GM13976 (cell line): ENCODE measurements around the gene UBE2G2.

ENCODE experiments used
- DNase-seq: peaks from one replicate; pipeline ENCODE4 v3.0.0; 2012; ENCODE audit warnings: low spot score
- CTCF ChIP-seq: IDR thresholded peaks from 2 replicates; pipeline ENCODE4 v1.5.1; 2012; ENCODE audit warnings: borderline replicate concordance, mild to moderate bottlenecking; ENCODE audit not compliant: insufficient read depth; ENCODE audit errors: extremely low read depth, missing control alignments, control extremely low read depth
- in situ Hi-C: fragments of 300-500 bp; cut with MboI; formaldehyde crosslinking; loops from one replicate; pipeline ENCODE4 v1.12.0; 2022; ENCODE audit warnings: low sequenced_read_pairs, mixed read lengths, inconsistent platforms; ENCODE audit not compliant: unreplicated experiment

The UBE2G2 gene

GRCh38 chr21:44814498-44815023 lies 12.9 kb upstream of the UBE2G2 start:
- in situ Hi-C loops, result no loop called here
- TF ChIP-seq CTCF, result no peak
- DNase-seq, result no peak

- DNase-seq, result no peak
- in situ Hi-C loops, result no loop called here
- TF ChIP-seq CTCF, result no peak
Observed at GRCh38 chr21:44813727-44814126, 12.1 kb upstream of the UBE2G2 start.

GRCh38 chr21:44813149-44813548 lies 11.5 kb upstream of the UBE2G2 start:
- TF ChIP-seq CTCF, result no peak
- in situ Hi-C loops, result no loop called here
- no peak for DNase-seq

GRCh38 chr21:44812640-44813039 lies 11.0 kb upstream of the UBE2G2 start:
- TF ChIP-seq CTCF, result no peak
- in situ Hi-C loops, result no loop called here
- DNase-seq, result no peak

- in situ Hi-C loops, result no loop called here
- TF ChIP-seq CTCF, result no peak
- no peak for DNase-seq
Observed at GRCh38 chr21:44810779-44811178, 9.2 kb upstream of the UBE2G2 start.

GRCh38 chr21:44805859-44806258 lies 4.2 kb upstream of the UBE2G2 start:
- in situ Hi-C loops, result no loop called here
- no peak for TF ChIP-seq CTCF
- no peak for DNase-seq

GRCh38 chr21:44805226-44805625 lies 3.6 kb upstream of the UBE2G2 start:
- in situ Hi-C loops, result no loop called here
- no peak for TF ChIP-seq CTCF
- no peak for DNase-seq
